Fibroblast of the aortic adventitia (primary cell): ENCODE measurements around the gene CDH15. TPM values are rescaled to one million over a fixed set of nuclear protein-coding genes. Genes with fewer than 3 reads are reported as not detected.

ENCODE experiments used
- DNase-seq: peaks from one replicate; pipeline ENCODE4 v3.0.0-alpha.2; 2010; ENCODE audit warnings: low read depth
- H3K4me3 ChIP-seq: 2 replicates; pipeline ENCODE4 v1.5.1; 2011; ENCODE audit warnings: low read depth, mild to moderate bottlenecking, control low read depth, low read length, moderate library complexity
- CTCF ChIP-seq: IDR thresholded peaks from 2 replicates; pipeline ENCODE4 v1.5.1; 2011; ENCODE audit warnings: mild to moderate bottlenecking, low read length, control low read depth, inconsistent platforms; ENCODE audit not compliant: insufficient read depth
- total RNA-seq: library from RNA; depleted of rRNA; stranded (reverse); fragments of >200 nt; gene quantifications from 2 replicates; pipeline ENCODE4 v1.2.3, GENCODE V29; 2012; ENCODE audit warnings: low replicate concordance

The CDH15 gene
- total RNA-seq, 1 donor = 0.09 TPM

- no peak for TF ChIP-seq CTCF
- DNase-seq = no peak
- H3K4me3 ChIP-seq = no peak overlapping the region
Measured at GRCh38 chr16:89135971-89136765, 35.4 kb upstream of the CDH15 start.

GRCh38 chr16:89136931-89137330 lies 34.6 kb upstream of the CDH15 start:
- no peak for TF ChIP-seq CTCF
- DNase-seq = no peak
- H3K4me3 ChIP-seq = no peak overlapping the region

- TF ChIP-seq CTCF = no peak
- H3K4me3 ChIP-seq = no peak overlapping the region
- no peak for DNase-seq
Measured at GRCh38 chr16:89137666-89138512, 33.7 kb upstream of the CDH15 start.

- no peak for DNase-seq
- H3K4me3 ChIP-seq = no peak overlapping the region
- no peak for TF ChIP-seq CTCF
Measured at GRCh38 chr16:89138513-89138795, 33.1 kb upstream of the CDH15 start.

GRCh38 chr16:89138843-89139520 lies 32.6 kb upstream of the CDH15 start:
- TF ChIP-seq CTCF = no peak
- no peak for DNase-seq
- no peak overlapping the region for H3K4me3 ChIP-seq

- no peak overlapping the region for H3K4me3 ChIP-seq
- no peak for TF ChIP-seq CTCF
- DNase-seq = no peak
Measured at GRCh38 chr16:89139907-89140361, 31.6 kb upstream of the CDH15 start.
